ENCODE measurements around the gene SARDH. TPM values are rescaled to one million over a fixed set of nuclear protein-coding genes. Genes with fewer than 3 reads are reported as not detected.
"Not testable (repeated sequence)": the region's sequence is repeated elsewhere in the genome, so short reads cannot be mapped to it uniquely, and the experiment has no call there.

Gene SARDH
- total RNA-seq, 1 donor from 2014 or later = 1.3 TPM

GRCh38 chr9:133768371-133768858 is 30.3 kb upstream of the SARDH start:
- peak in 1 of 2 donors; percentile 52 for DNase-seq (ENCODE audit: low spot score in 2 of 2)
- Histone ChIP-seq H3K4me1 (no peaks in the 10 kb centered on the region), H3K4me3 (no peak overlapping the region), H3K9me3 (peaks cover 0 to 6% of the 10 kb centered on the region in 2 donors), H3K36me3 (peaks cover 21 to 53% of the 10 kb centered on the region in 2 donors), H3K27ac (no peak overlapping the region), H3K27me3 (no peaks in the 10 kb centered on the region)
- TF ChIP-seq, protein P1, sequence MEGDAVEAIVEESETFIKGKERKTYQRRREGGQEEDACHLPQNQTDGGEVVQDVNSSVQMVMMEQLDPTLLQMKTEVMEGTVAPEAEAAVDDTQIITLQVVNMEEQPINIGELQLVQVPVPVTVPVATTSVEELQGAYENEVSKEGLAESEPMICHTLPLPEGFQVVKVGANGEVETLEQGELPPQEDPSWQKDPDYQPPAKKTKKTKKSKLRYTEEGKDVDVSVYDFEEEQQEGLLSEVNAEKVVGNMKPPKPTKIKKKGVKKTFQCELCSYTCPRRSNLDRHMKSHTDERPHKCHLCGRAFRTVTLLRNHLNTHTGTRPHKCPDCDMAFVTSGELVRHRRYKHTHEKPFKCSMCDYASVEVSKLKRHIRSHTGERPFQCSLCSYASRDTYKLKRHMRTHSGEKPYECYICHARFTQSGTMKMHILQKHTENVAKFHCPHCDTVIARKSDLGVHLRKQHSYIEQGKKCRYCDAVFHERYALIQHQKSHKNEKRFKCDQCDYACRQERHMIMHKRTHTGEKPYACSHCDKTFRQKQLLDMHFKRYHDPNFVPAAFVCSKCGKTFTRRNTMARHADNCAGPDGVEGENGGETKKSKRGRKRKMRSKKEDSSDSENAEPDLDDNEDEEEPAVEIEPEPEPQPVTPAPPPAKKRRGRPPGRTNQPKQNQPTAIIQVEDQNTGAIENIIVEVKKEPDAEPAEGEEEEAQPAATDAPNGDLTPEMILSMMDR (IDR thresholded peaks at IDR 0.05) = no peak
- intact Hi-C loops (cut with DNase I) = no loop called here

DNA sequence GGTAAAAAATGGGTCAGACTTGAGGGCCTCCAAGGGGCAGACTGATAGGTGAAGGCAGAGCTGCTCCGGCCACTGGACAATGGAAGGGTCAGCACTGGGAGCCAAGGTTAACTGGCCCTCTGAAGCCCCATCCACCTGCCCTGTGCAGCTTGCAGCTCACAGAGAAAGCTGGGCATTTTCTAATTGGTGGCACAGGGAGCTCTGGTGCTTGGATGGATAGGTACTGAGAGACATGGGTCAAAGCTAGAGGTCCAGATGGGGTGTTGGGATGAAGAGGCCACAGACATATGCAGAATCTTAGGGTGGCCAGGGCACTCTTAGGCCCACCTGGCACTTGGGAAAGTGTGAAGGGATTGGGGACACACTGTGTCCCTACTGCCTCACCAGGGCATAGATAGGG is 29.5 kb upstream of the SARDH start:
- Histone ChIP-seq H3K27ac (no peak overlapping the region), H3K9me3 (peaks cover 0 to 6% of the 10 kb centered on the region in 2 donors), H3K4me3 (no peak overlapping the region), H3K27me3 (no peaks in the 10 kb centered on the region), H3K36me3 (peaks cover 21 to 59% of the 10 kb centered on the region in 2 donors), H3K4me1 (no peaks in the 10 kb centered on the region)
- intact Hi-C loops (cut with DNase I) = no loop called here
- no peak for DNase-seq (ENCODE audit: low spot score in 2 of 2)
- TF ChIP-seq, protein P1 (IDR thresholded peaks at IDR 0.05) = no peak

GRCh38 chr9:133767008-133767407 is 28.9 kb upstream of the SARDH start:
- no peak overlapping the region for H3K4me3 ChIP-seq
- DNase-seq (ENCODE audit: low spot score in 2 of 2) = no peak
- intact Hi-C loops (cut with DNase I) = no loop called here
- no peaks in the 10 kb centered on the region for H3K4me1 ChIP-seq
- peaks cover 21 to 53% of the 10 kb centered on the region in 2 donors for H3K36me3 ChIP-seq
- no peaks in the 10 kb centered on the region for H3K27me3 ChIP-seq
- no peak overlapping the region for H3K27ac ChIP-seq
- TF ChIP-seq, protein P1 (IDR thresholded peaks at IDR 0.05) = no peak
- peaks cover 0 to 6% of the 10 kb centered on the region in 2 donors for H3K9me3 ChIP-seq

DNA sequence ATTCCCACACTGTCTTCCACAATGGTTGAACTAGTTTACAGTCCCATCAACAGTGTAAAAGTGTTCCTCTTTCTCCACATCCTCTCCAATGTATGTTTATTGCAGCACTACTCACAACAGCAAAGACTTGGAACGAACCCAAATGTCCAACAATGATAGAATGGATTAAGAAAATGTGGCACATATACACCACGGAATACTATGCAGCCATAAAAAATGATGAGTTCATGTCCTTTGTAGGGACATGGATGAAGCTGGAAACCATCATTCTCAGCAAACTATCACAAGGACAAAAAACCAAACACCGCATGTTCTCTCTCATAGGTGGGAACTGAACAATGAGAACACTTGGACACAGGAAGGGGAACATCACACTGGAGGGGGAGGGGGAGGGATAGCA is 28.1 kb upstream of the SARDH start:
- H3K9me3 ChIP-seq; DNase-seq (ENCODE audit: low spot score in 2 of 2); intact Hi-C loops (cut with DNase I); H3K27me3 ChIP-seq; H3K4me3 ChIP-seq; H3K4me1 ChIP-seq; H3K27ac ChIP-seq: not testable (repeated sequence)
- peaks cover 21 to 53% of the 10 kb centered on the region in 2 donors for H3K36me3 ChIP-seq

DNA sequence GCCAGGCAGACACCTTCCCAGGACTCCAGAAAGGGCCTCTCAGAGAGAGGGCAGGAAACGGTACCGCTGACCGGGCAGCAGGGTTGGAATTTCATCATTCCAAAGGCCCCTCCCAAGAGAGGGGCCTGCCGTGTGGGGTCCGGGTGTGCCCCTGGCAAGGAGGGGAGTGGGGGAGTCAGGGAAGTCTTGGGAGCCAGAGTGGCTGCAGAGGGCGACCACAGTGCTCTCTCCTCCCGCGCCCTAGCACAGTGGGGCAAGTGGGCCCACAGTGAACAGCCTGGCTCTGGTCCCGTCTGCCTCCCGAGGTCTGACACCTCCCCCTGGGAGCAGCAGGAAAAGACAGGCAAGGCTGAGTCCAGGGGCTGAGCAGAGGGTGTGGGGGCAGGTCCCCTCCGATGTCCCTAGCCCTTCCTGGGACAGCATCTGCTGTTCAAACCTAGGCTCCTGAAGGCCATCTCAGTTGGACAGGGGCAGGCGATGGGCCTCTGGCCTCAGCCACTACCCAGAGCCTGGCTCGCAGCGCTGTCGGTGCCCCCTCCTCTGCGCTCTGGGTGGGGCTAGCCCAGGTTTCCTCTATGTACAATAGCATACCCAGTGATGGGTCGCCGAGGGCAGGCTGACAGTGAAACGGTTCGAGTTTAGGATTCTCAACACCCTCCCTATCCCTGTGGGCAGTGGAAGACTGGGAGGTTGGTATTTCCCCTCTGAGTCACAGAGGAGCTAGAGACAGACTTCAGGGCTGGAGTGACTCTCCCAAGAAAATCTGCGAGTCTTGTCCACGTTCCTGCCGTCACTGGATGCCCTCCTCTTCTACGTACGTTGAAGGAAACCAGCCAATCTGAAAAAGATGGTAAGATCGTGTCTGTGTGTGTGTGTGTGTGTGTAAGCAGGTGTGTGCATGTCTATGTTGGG is 25.4 kb upstream of the SARDH start:
- intact Hi-C loops (cut with DNase I) = no loop called here
- peaks cover 21 to 31% of the 10 kb centered on the region in 2 donors for H3K36me3 ChIP-seq
- TF ChIP-seq, protein P1 (IDR thresholded peaks at IDR 0.05) = no peak
- no peaks in the 10 kb centered on the region for H3K27me3 ChIP-seq
- H3K9me3 ChIP-seq = peaks cover 0 to 6% of the 10 kb centered on the region in 2 donors
- H3K4me1 ChIP-seq = no peaks in the 10 kb centered on the region
- no peak for DNase-seq (ENCODE audit: low spot score in 2 of 2)
- no peak overlapping the region for H3K27ac ChIP-seq
- no peak overlapping the region for H3K4me3 ChIP-seq

All from ascending aorta (tissue), 2 donors.